Activated naive CD4-positive, alpha-beta T cell treated with anti-CD3 and anti-CD28 coated beads, Interleukin-2, amount 10 ng/mL, durations not matched to agents 7 days and 5 days (primary cell): Measurements from ENCODE around the gene KPNA3.

Experiments used
- CTCF ChIA-PET: fragments of 350-600 bp; sonication (Branson Sonifier 250); formaldehyde crosslinking; loops from one replicate; lab custom pipeline; 2021; ENCODE audit warnings: antibody characterized with exemption; lab: Charles Lee
- DNase-seq: peaks from one replicate; pipeline ENCODE4 v3.0.0-alpha.2; 2020
- H3K27ac Mint-ChIP-seq: one replicate; pipeline ENCODE4 v1.8.0; 2021; ENCODE audit warnings: mild to moderate bottlenecking, moderate library complexity, mixed read lengths
- H3K27me3 Mint-ChIP-seq: one replicate; pipeline ENCODE4 v1.8.0; 2021; ENCODE audit warnings: mild to moderate bottlenecking, mixed read lengths
- H3K36me3 Mint-ChIP-seq: one replicate; pipeline ENCODE4 v1.8.0; 2021; ENCODE audit warnings: mixed read lengths
- H3K4me1 Mint-ChIP-seq: one replicate; pipeline ENCODE4 v1.8.0; 2021; ENCODE audit warnings: mixed read lengths
- H3K4me3 Mint-ChIP-seq: one replicate; pipeline ENCODE4 v1.8.0; 2021; ENCODE audit warnings: mild to moderate bottlenecking, moderate library complexity, mixed read lengths
- H3K9me3 Mint-ChIP-seq: one replicate; pipeline ENCODE4 v1.8.0; 2021; ENCODE audit warnings: mixed read lengths

The KPNA3 gene

DNA sequence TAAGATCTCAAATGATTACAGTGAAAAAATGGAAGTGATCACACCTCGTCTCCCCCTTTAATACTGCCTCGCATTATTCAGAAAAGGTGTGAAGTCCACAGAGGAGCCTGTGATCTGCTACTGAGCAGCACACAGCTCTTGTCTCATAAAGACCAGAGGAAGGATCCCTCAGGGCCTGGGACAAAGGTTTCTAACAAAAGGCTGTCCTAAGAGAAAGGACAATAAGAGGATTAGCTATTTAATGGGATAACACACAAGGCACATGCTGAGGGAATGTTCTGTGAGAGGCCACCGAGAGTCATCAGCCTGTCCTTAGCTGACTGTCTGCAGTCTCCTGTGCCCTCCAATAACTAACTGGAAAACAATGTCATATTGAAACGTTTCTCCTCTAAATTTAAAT, 127.9 kb downstream of the KPNA3 start:
- no peak overlapping the region for H3K4me3 Mint-ChIP-seq
- H3K9me3 Mint-ChIP-seq = no peaks in the 10 kb centered on the region
- CTCF ChIA-PET = no interaction called here
- H3K27ac Mint-ChIP-seq = no peak overlapping the region
- H3K36me3 Mint-ChIP-seq = peaks cover 21% of the 10 kb centered on the region
- DNase-seq = no peak
- no peaks in the 10 kb centered on the region for H3K4me1 Mint-ChIP-seq
- no peaks in the 10 kb centered on the region for H3K27me3 Mint-ChIP-seq

GRCh38 chr13:49657241-49657641, 135.2 kb downstream of the KPNA3 start:
- H3K27me3 Mint-ChIP-seq = no peaks in the 10 kb centered on the region
- DNase-seq = no peak
- no peak overlapping the region for H3K27ac Mint-ChIP-seq
- peaks cover 6% of the 10 kb centered on the region for H3K36me3 Mint-ChIP-seq
- no peaks in the 10 kb centered on the region for H3K9me3 Mint-ChIP-seq
- CTCF ChIA-PET = no interaction called here
- H3K4me1 Mint-ChIP-seq = peaks cover 3% of the 10 kb centered on the region
- no peak overlapping the region for H3K4me3 Mint-ChIP-seq

GRCh38 chr13:49655906-49656305, 136.6 kb downstream of the KPNA3 start:
- no peak for DNase-seq
- CTCF ChIA-PET = no interaction called here

DNA sequence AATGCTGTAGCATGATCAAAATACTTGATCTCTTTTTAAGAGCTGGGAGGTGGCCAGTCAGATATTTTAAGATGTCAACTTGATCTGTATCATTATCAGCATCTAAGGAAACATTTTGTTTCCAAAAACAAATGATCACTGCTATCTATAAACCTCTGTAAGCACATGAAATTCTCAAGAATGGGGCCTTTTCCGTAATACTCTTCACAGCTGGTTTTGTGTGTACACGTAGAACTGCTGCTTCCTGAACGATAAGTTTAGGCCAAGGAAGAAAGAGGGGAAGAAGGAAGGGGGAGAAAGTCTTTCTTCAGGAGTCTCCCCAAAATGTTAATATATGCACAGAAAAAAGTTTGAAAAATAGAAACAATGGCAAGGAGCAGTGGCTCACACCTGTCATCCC, 138.5 kb downstream of the KPNA3 start:
- Mint-ChIP-seq H3K4me3 (no peak overlapping the region), H3K9me3 (no peaks in the 10 kb centered on the region), H3K27ac (no peak overlapping the region), H3K4me1 (peaks cover 3% of the 10 kb centered on the region), H3K36me3 (peaks cover 3% of the 10 kb centered on the region), H3K27me3 (no peaks in the 10 kb centered on the region)
- CTCF ChIA-PET = no interaction called here
- no peak for DNase-seq

More at GRCh38 chr13:49655906-49656305, 136.6 kb downstream of the KPNA3 start:
- H3K27ac Mint-ChIP-seq = no peak overlapping the region
- H3K4me1 Mint-ChIP-seq = peaks cover 3% of the 10 kb centered on the region
- no peaks in the 10 kb centered on the region for H3K9me3 Mint-ChIP-seq
- no peak overlapping the region for H3K4me3 Mint-ChIP-seq
- H3K27me3 Mint-ChIP-seq = no peaks in the 10 kb centered on the region
- H3K36me3 Mint-ChIP-seq = peaks cover 3% of the 10 kb centered on the region

DNA sequence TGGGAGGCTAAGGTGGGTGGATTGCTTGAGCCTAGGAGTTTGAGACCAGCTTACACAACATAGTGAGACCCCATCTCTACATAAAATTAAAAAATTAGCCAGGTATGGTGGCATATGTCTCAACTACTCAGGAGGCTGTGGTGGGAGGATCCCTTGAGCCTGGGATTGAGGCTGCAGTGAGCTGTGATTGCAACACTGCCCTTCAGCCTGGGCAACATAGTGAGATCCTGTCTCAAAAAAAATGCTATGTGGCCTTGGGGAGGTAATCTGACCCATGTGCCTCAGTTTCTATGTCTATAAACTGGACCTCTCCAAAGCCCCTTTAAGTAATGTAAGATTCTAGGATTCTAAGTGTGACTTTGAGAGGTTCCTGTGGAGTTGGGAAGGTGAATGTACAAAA, 139.0 kb downstream of the KPNA3 start:
- no peaks in the 10 kb centered on the region for H3K9me3 Mint-ChIP-seq
- no peaks in the 10 kb centered on the region for H3K27me3 Mint-ChIP-seq
- H3K27ac Mint-ChIP-seq = no peak overlapping the region
- CTCF ChIA-PET = no interaction called here
- DNase-seq = no peak
- peaks cover 3% of the 10 kb centered on the region for H3K36me3 Mint-ChIP-seq
- peaks cover 3% of the 10 kb centered on the region for H3K4me1 Mint-ChIP-seq
- H3K4me3 Mint-ChIP-seq = no peak overlapping the region

GRCh38 chr13:49652355-49653305, 139.9 kb downstream of the KPNA3 start:
- H3K4me1 Mint-ChIP-seq = peaks cover 3% of the 10 kb centered on the region
- no peaks in the 10 kb centered on the region for H3K9me3 Mint-ChIP-seq
- CTCF ChIA-PET = no interaction called here
- no peak overlapping the region for H3K27ac Mint-ChIP-seq
- no peak overlapping the region for H3K4me3 Mint-ChIP-seq
- no peaks in the 10 kb centered on the region for H3K36me3 Mint-ChIP-seq
- H3K27me3 Mint-ChIP-seq = no peaks in the 10 kb centered on the region
- peak; percentile 26 for DNase-seq

DNA sequence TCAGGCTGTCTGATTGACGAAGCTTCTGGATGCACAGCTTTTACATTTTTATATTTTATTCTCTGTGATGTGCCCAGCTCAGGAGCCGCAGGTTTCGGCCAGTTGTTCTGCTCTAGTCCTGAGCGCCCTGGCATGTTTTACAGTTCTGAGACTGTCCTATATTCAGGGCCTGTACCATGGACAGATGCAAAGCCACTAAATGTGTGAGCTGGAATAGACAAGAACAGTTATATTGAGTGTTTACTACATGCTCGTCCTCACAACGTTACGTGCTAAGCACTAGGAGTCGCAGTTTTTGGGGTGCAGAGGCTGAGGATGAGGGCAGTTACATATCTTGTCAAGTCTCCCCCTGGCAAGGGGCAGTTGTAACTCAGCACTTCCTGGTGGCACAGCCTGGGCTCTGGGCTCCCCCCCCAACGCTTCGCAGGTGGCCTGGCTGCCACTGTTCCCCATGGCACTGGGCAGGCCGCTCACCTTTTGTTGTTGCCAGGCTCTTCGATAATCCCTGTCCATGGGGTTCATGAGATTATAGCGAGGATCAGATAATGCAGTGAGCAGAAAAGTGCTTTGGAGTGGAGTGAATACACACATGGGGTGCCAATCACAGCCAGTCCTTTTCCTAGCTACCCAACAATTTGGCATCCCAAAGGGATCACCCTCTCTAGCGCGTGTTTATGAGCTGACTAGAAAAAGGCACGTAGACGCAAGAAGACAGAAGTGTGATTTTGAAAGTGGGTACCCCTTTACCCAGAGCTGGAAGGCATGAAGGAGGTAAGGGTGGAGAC, 140.7 kb downstream of the KPNA3 start:
- Mint-ChIP-seq H3K36me3 (no peaks in the 10 kb centered on the region), H3K4me3 (no peak overlapping the region), H3K9me3 (no peaks in the 10 kb centered on the region), H3K4me1 (peaks cover 3% of the 10 kb centered on the region), H3K27me3 (no peaks in the 10 kb centered on the region), H3K27ac (no peak overlapping the region)
- DNase-seq = no peak
- CTCF ChIA-PET = no interaction called here

GRCh38 chr13:49649963-49650312, 142.5 kb downstream of the KPNA3 start:
- Mint-ChIP-seq H3K27ac (no peak overlapping the region), H3K4me1 (peaks cover 12% of the 10 kb centered on the region), H3K36me3 (peaks cover 2% of the 10 kb centered on the region), H3K9me3 (no peaks in the 10 kb centered on the region), H3K4me3 (no peak overlapping the region), H3K27me3 (no peaks in the 10 kb centered on the region)
- CTCF ChIA-PET = no interaction called here
- DNase-seq = no peak
